ENCODE measurements around the gene PPP1R27.
"Not testable (repeated sequence)": the region's sequence is repeated elsewhere in the genome, so short reads cannot be mapped to it uniquely, and the experiment has no call there.

PPP1R27 gene

GRCh38 chr17:81840826-81841778 lies 6.3 kb upstream of the PPP1R27 start:
- no peak for DNase-seq

- not testable (repeated sequence) for DNase-seq
Measured at GRCh38 chr17:81840059-81840458, 5.2 kb upstream of the PPP1R27 start.

- DNase-seq: no peak
Measured at GRCh38 chr17:81839301-81839700, 4.5 kb upstream of the PPP1R27 start.

- no peak for DNase-seq
Measured at GRCh38 chr17:81838753-81839255, 4.0 kb upstream of the PPP1R27 start.

DNA sequence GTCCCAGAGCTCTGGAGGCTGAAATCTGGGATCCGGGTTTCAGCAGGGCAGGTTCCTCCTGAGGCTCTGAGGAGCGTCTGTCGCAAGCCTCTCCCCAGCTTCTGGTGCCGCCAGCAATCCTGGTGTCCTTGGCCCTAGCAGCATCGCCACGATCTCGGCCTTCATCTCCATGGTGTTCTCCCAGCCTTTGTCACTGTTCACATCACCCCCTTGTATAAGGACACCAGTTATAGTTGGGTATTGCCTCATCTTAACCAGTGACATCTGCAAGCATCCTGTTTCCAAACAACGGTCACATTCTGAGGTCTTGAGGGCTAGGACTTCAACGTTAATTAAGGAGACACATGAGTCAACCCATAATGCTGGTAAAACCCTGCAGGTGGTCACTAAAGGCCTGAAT lies 2.8 kb upstream of the PPP1R27 start:
- DNase-seq: no peak

DNA sequence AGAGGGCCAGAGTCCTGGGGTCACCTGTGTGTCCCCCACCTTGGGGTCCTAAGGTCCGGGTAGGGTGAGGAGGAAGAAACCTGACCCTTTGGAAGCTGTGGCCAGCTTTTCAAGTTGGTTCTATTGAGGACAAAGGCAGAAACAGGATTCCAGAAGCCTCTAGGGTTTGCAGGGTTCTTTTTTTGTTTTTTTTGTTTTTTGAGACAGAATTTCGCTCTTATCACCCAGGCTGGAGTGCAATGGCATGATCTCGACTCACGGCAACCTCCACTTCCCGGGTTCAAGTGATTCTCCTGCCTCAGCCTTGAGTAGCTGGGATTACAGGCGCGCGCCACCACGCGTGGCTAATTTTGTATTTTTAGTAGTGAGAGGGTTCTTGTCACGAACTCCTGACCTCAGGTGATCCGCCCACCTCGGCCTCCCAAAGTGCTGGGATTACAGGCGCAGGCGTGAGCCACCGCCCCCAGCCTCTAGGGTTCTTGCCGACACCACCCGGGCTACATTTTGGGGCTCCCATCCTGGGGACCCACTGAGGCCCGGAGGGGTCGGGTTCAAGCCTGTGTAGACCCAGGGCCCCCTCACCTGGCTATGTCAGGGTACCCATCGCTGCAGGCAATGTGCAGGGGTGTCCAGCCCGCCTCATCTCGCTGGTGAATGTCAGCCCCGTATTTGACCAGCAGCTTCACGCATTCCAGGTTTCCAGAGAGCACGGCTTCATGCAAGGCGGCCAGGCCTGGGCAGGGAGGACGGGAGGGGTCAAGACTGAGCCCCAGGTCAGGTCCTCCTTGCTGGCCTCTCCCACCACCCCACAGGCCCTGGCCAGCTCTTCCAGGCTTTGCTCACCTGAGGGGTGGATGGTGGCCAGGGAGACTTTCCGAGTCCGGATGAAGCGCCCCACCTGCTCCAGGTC lies 674 bp downstream of the PPP1R27 start:
- DNase-seq: no peak

DNA sequence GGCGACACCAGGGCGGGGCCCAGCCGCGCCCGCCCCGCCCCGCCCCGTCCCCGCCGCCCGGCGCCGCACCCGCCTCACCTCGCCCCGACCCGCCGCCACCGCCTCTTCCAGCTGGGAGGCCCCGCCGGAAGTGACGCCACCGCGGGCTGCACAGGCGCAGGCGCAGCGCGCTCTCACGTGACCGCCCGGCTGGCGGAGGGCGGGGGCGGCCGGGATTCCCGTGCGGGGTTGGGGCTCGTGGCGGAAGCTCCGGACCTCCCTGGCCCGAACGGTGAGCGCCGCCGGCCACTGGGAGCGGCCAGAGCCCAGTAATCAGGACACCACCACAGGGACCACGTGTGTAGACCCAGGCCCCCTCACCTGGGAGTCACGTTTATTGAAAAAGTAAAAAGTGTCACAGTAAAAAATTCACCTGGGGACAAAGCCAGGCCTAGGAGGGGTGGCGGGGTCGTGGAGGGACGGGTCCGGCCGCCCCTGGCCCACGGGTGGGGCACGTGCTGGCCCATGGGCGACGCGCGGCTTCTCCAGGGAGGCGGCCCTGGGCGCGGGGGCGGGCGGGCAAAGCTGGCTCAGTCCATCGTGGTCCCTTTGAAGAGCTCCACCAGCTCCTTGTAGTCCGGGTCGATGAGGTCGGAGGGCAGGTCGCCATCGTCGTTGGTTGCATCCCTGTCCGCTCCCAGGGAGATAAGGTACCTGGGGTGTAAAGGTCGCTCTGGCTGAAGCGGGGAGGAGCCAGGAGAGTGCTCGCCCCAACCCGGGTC lies 1.5 kb downstream of the PPP1R27 start, which contains the start of gene MCRIP1:
Gene MCRIP1, minus strand, starts transcription at position 132 of the 761 bp plus-strand sequence. CDS start 8,785 bp downstream, outside the sequence.
- peak; percentile 98 for DNase-seq

DNA sequence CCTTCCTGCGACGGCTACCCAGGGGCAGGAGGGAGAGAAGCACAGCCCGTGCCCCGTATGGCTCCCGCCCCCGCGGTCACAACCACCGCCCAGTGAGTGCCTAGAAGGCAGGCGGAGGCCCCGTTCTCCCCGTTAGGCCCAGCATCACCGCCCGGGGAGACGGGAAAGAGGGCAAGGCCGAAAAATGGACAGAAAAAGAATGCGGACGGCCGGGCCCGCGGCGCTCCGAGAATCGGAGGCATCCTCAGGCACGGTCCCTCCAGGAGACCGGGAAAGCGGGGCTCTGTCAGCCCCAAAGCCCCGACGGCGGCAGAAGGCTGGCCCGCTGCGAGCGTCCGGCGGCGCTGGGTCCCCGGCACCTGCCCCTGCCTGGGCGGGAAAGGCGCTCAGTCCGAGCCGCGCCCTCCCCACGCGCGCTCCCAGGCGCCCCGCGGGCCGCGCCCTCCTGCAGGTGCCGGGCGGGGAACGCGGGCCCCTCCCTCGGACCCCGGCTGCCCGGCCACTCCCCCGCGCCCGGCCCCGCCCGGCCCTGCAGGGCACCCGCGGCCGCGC lies 2.2 kb downstream of the PPP1R27 start:
- peak; percentile 37 for DNase-seq

DNA sequence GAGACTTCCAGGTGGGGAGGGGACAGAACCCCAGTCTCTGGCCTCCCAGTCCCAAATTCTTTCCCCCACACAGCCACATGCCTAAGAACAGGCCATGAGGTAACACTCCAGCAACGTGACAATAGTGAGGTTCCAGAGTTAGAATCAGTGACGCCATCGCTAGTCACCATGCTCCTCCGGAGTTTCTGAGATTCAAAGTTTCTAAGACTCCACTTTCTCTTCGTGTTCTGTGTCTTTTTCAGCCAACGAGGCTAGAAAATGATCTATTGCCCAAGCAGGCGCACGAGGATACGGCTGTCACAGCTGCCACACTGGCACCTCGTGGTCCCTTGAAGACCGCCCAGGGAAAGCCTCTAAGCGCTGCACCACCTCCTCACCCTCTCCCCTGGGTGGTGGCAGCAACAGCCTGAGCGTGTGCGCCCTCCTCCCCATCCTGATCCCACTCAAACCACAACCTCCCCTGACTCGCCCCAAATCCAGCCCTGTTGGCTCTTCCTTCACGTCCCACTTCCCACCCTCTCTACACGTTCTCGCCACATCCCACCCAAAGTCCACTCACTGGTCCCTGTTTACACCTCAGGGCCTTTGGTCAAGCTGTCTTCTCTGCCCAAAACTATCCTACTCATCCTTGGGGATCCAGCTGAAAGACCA lies 2.8 kb downstream of the PPP1R27 start:
- DNase-seq: peak; percentile 55

DNA sequence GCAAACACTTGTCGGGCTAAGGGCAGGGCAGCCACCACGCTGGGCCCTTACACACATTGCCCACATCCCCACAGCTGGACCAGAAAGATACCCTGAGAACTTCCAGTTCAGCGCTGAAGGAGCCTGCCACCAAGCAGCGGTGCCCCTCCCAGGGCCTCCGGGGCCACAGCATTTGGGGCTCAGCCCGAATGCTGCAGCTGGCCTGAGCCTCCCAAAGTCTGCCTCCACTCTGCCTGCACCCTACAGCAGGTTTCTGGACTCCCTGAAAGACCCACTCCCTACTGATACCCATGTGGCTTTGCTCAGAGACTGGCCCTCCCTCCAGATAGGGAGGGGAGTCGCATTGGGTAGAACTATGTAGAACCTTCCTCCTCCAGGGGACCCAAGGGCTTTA lies 3.3 kb downstream of the PPP1R27 start:
- DNase-seq: peak; percentile 33

DNA sequence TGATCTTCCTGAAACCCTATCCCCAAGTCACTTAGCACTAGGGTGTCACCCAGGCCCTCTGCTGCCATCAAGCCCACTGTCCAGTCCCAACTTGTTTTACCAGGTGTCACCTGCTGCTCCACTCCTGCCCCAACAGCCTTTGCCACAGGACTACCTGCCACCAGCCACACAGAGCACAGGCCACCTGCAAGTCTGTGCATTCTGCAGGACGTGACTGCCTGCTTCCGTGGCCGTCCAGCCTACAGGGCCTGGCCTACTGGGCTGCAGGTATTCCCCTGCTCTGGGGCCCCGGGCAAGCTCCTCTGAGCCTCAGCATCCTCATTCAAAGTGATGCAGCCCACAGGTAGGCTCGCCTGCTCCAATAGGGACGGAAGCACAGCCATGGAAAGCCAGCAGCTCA lies 5.0 kb downstream of the PPP1R27 start:
- no peak for DNase-seq

GRCh38 chr17:81828656-81829055 lies 6.2 kb downstream of the PPP1R27 start:
- no peak for DNase-seq

DNA sequence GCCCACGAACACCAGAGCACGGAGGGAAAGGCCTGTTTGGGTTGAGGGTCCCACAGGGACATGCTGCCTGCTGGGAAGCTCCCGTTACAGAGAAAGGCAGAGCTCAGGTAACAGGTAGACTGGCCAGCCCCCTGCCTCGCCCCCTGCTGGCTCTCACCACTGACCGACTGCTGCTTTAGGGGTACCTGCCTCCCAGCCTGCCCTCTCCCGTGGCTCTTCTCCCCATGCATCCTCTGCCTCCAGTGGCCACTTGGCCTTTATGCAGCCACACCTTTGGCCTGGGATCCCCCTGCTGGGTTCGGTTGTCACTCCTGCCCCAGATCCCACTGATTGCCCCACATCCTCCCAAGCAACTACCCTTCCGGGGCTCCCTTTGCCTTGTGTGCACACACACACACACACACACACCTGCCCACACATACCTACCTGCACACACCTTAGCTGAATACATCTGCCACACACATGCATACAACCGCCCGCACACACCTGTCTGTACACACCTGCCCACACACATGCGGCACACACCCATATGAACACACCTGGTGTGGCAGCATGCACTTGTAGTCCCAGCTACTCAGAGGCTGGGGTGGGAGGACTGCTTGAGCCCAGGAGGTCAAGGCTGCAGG lies 8.9 kb downstream of the PPP1R27 start:
- DNase-seq: no peak

GRCh38 chr17:81824595-81824994 lies 10.3 kb downstream of the PPP1R27 start:
- DNase-seq: no peak

DNA sequence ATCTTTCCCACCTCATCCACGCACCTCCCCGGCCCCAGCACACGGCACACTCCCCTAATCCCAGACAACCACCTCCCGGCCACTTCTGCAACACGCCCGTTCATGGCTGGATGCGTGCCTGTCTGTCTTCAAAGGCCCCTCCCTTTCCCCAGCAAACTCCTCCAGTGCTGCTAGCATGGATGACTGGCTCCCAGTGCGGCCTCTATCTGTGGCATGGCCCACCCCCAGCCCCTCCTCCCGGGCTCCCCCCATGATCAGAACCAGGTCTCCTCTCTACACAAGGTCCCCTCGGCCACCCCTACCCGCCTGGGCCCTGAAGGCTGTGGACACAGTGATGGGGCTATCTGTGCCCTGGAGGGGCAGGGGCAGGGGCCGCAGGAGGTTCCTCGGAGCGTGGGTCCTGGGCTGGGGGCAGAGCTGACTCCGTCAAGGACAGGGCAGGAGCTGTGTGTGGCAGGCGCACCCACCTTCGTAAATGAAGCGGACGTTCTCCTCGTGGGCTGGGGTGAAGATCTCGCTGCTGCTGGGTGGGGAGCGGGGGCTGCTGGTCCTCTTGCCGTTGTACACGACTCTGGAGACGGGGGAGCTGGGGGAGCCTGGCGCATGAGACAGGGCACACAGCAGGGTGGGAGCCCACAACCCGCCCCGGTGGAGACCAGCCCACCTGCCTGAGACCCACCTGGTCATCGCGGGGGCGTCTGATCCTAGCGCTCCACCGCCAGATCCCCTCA lies 10.9 kb downstream of the PPP1R27 start:
- DNase-seq: no peak

GRCh38 chr17:81822996-81823819 lies 11.6 kb downstream of the PPP1R27 start:
- no peak for DNase-seq

DNA sequence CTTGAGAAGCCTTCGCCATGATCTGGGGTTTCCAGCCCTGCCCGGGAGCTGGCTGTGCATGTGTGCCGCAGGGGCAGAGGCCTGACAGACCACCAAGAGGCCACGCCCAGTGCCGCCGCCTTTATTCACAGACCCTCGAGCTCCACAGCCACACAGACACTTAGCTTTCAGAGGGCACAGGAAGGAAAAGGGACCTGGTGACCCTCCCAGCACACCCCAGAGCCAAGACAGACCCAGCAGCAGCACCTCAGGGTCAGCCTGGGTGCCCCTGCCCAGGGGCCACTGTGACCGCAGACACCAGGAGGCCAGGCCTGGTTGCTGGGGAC lies 12.6 kb downstream of the PPP1R27 start:
- DNase-seq: no peak

GRCh38 chr17:81821603-81822311 lies 13.1 kb downstream of the PPP1R27 start:
- DNase-seq: peak; percentile 58

- DNase-seq: no peak
Measured at GRCh38 chr17:81821147-81821546, 13.7 kb downstream of the PPP1R27 start.

All from activated CD4-positive, alpha-beta T cell treated with anti-CD3 and anti-CD28 coated beads, Interleukin-10, Interleukin-2, amounts not matched to agents 100 ng/mL and 50 ng/mL, durations not matched to agents 16 hours and 8 hours (primary cell).